IMR-90 (cell line): ENCODE data around the gene RIF1.

Source experiments
- BHLHE40 ChIP-seq: fragments of 150-350 bp; IDR thresholded peaks from 2 replicates; pipeline ENCODE4 v1.6.1; 2016; ENCODE audit warnings: mild to moderate bottlenecking, low read depth, low read length
- CEBPB ChIP-seq: IDR thresholded peaks from 2 replicates; pipeline ENCODE4 v1.6.1; 2012; ENCODE audit warnings: low read depth, low read length, improper control_type of control experiment
- CHD1 ChIP-seq: IDR thresholded peaks from 2 replicates; pipeline ENCODE4 v1.6.1; 2012; ENCODE audit warnings: low read depth, low read length, improper control_type of control experiment
- FOS ChIP-seq: fragments of 150-350 bp; IDR thresholded peaks from 2 replicates; pipeline ENCODE4 v1.6.1; 2016; ENCODE audit warnings: low read depth, low read length
- MXI1 ChIP-seq: IDR thresholded peaks from 2 replicates; pipeline ENCODE4 v1.6.1; 2012; ENCODE audit warnings: low read depth, mild to moderate bottlenecking, low read length, moderate library complexity, borderline replicate concordance
- NFE2L2 ChIP-seq: fragments of 150-350 bp; IDR thresholded peaks from 2 replicates; pipeline ENCODE4 v1.6.1; 2016; ENCODE audit warnings: low read depth, mild to moderate bottlenecking, low read length
- POLR2A ChIP-seq: IDR thresholded peaks from 2 replicates; pipeline ENCODE4 v1.6.1; 2012; ENCODE audit warnings: mild to moderate bottlenecking, low read depth, low read length
- RAD21 ChIP-seq: IDR thresholded peaks from 2 replicates; pipeline ENCODE4 v1.6.1; 2012; ENCODE audit warnings: low read length, improper control_type of control experiment
- RCOR1 ChIP-seq: IDR thresholded peaks from 2 replicates; pipeline ENCODE4 v1.6.1; 2012; ENCODE audit warnings: mild to moderate bottlenecking, low read length, improper control_type of control experiment; ENCODE audit not compliant: insufficient replicate concordance
- RFX5 ChIP-seq: IDR thresholded peaks from 2 replicates; pipeline ENCODE4 v1.8.0; 2012; ENCODE audit warnings: low read depth, mild to moderate bottlenecking, low read length, moderate library complexity
- SMC3 ChIP-seq: fragments of 150-350 bp; IDR thresholded peaks from 2 replicates; pipeline ENCODE4 v1.6.1; 2016; ENCODE audit warnings: low read depth, mild to moderate bottlenecking, antibody characterized with exemption, low read length, moderate library complexity
- TF ChIP-seq, protein P1 (sequence below): conservative IDR thresholded peaks from 2 replicates; pipeline ENCODE4 v1.5.1; 2012; ENCODE audit warnings: mild to moderate bottlenecking, low read depth, low read length, improper control_type of control experiment
- TF ChIP-seq, protein P2 (sequence below): fragments of 150-350 bp; IDR thresholded peaks from 2 replicates; pipeline ENCODE4 v1.6.1; 2016; ENCODE audit warnings: low read depth, mild to moderate bottlenecking, low read length, moderate library complexity, borderline replicate concordance
- TF ChIP-seq, protein P3 (sequence below): fragments of 150-350 bp; IDR thresholded peaks from 2 replicates; pipeline ENCODE4 v1.6.1; 2017; ENCODE audit warnings: mild to moderate bottlenecking, antibody characterized with exemption, low read length, low read depth

DNA sequence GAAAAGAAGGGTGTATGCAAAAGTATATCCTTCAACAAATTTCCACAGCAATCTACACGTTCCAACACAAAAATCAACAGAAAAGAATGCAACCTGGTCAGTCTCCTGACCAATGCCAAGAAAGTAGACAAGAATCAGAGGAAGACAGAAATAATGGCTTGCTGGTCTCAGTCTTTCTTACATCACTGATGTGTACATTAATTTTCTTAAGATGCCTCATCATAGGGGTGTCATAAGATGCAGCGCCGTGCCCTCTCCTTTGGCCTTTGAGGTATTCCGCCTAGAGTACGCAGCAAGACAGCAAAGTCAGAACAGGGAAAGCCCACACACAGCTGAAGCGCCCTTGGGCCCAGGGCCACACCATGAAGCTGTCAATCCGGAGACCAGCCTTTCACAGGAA is 112.9 kb downstream of the RIF1 start:
- TF ChIP-seq, protein P1, sequence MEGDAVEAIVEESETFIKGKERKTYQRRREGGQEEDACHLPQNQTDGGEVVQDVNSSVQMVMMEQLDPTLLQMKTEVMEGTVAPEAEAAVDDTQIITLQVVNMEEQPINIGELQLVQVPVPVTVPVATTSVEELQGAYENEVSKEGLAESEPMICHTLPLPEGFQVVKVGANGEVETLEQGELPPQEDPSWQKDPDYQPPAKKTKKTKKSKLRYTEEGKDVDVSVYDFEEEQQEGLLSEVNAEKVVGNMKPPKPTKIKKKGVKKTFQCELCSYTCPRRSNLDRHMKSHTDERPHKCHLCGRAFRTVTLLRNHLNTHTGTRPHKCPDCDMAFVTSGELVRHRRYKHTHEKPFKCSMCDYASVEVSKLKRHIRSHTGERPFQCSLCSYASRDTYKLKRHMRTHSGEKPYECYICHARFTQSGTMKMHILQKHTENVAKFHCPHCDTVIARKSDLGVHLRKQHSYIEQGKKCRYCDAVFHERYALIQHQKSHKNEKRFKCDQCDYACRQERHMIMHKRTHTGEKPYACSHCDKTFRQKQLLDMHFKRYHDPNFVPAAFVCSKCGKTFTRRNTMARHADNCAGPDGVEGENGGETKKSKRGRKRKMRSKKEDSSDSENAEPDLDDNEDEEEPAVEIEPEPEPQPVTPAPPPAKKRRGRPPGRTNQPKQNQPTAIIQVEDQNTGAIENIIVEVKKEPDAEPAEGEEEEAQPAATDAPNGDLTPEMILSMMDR: no peak
- TF ChIP-seq, protein P2, sequence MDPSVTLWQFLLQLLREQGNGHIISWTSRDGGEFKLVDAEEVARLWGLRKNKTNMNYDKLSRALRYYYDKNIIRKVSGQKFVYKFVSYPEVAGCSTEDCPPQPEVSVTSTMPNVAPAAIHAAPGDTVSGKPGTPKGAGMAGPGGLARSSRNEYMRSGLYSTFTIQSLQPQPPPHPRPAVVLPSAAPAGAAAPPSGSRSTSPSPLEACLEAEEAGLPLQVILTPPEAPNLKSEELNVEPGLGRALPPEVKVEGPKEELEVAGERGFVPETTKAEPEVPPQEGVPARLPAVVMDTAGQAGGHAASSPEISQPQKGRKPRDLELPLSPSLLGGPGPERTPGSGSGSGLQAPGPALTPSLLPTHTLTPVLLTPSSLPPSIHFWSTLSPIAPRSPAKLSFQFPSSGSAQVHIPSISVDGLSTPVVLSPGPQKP: no peak
- TF ChIP-seq CEBPB (no peak), POLR2A (no peak), RCOR1 (no peak), RFX5 (no peak), RAD21 (no peak), BHLHE40 (no peak), FOS (no peak), CHD1 (no peak), SMC3 (no peak), NFE2L2 (no peak), MXI1 (no peak)
- TF ChIP-seq, protein P3, sequence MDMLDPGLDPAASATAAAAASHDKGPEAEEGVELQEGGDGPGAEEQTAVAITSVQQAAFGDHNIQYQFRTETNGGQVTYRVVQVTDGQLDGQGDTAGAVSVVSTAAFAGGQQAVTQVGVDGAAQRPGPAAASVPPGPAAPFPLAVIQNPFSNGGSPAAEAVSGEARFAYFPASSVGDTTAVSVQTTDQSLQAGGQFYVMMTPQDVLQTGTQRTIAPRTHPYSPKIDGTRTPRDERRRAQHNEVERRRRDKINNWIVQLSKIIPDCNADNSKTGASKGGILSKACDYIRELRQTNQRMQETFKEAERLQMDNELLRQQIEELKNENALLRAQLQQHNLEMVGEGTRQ: no peak
